GOT3 (cell line): Measurements from ENCODE around the gene ARL6IP1.

ENCODE experiments used
- DNase-seq: peaks from one replicate; lab custom pipeline; 2025; ENCODE audit warnings: mixed read lengths; lab: John Stamatoyannopoulos, UW

The ARL6IP1 gene

DNA sequence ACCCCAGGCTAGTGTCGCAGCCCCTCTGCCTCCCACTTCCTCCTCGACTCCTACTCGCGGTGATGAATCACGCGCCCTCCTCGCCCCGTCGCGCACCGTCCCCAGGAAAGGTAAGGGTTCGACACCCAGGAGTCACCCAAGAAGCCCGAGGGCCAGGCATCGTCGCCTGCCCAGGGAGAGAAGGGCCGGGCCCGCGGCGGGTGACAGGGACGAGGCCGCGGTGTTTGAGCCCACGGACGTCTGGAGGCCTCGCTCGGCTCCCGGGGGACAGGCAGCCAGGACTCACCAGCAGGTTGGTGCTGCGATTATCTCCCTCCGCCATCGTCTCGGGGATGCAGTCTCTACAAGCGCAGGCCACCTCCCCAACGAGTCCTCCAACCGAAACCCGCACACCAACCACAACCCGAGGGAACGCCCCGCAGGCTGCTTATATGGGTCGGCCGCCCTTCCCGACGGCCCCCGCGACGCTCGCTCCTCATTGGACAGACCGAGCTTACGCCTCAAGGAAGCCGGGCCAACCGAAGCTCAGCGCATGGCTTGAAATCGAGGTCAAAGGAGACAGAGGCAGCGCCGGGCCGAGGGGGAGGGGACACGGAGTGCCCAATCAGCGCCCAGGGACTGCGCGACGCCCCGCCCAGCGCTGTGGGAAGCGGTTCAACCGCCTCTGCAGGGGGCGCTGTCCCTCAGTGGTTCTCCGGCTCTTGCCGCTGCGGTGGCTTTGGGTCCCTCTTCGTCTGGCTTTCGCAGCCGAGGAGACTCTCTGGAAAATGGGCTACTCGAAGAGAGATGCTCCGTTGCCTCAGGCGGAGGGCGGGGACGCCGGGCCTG lies at the start of gene ARL6IP1:
TSS of gene ARL6IP1 (minus strand) at position 405 of the 828 bp plus-strand sequence. CDS start at position 322, 83 bp downstream.
- peak; percentile 94 for DNase-seq

DNA sequence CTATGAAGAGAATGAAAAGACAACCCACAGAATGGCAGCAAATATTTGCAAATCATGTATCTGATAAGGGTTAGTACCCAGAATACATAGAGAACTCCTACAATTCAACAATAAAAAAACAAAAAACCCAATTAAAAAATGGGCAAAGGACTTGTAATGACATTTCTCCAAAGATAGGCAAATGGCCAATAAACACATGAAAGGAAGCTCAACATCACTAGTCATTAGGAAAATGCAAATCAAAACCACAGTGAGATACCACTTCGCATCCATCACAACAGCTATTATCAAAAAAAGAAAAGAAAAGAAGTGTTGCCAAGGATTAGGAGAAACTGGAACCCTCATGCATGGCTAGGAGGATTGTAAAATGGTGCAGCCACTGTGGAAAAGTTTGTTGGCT lies 45.1 kb upstream of the ARL6IP1 start:
- no peak for DNase-seq

DNA sequence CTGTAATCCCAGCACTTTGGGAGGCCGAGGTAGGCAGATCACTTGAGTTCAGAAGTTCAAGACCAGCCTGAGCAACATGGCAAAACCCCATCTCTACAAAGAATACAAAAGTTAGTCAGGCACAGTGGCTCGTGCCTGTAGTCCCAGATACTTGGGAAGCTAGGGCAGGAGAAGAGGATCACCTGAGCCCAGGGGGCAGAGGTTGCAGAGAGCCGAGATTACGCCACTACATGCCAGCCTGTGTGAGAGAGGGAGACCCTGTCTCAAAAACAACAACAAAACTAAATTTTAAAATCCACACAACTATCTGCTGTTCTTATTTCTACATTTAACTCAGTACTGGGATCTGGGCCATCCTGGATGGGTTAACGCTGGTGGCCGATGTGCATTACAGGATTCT lies 41.2 kb upstream of the ARL6IP1 start:
- no peak for DNase-seq

DNA sequence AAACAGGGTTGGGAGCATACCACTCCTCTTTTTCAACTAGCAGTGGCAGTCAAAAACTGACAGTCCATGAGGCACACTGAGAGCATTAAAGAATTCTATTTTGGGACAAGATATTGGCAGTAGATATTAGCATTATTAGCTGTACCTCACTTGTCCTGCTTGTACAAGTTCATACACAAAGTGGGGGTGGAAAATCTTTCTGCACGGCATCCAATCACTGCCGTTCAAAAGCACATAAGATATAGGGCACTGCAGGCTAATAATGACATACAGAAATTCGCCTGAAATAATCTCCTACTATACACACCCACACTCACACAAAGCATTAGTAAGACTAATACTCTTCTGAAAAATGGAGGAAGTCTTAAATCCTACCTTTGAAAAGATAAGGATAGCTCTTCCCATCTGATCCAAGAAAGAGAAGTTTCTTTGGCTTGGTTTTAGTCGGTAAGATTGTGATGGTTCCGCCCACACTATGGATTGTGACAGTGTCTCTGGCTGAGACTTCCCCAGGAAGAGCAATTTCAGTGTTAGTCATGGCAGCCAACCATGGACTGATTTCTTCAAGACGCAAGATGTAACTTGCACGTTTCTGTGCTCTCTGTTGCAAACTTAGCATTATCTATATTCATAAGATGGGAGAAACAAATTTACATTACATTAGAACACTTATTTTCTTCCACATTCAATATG lies 40.6 kb upstream of the ARL6IP1 start:
- DNase-seq: no peak

- DNase-seq: no peak
Measured at GRCh38 chr16:18839555-18839954, 38.2 kb upstream of the ARL6IP1 start.

DNA sequence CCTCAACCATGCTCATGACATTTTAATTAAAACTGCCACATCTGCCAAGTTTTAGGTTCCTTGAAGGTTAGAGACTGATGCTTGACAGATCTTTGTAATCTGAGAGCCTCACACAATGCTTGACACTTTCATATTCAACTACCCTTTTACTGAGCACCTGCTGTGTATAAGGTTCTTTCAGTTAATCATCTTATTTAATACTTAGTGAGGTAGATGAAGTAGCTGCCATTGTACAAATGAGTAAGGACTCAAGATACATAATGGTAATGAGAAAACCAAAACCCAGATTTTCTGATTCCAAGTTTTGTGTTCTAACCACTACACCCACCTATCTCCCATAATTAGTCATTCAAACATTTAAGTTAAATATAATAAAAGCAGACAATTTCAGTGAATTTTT lies 35.4 kb upstream of the ARL6IP1 start:
- DNase-seq: no peak

DNA sequence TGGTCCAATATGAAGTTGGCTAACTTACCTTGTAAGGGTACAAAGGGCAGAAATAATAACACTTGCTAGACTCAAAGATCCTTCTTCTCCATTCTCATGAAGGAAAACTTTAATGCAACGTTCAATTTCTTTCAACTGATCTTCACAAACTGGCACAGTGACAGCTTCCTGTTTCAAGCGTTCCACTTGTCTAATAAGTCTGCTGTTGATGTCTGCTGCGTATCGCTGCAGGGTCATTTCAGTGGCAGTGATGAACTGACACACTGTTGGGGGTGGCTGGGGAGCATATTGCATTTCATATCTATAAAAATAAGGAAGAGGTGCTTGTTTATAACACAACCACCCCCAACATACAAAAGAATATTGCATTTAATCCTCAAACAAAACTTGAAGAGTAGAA lies 33.5 kb upstream of the ARL6IP1 start:
- no peak for DNase-seq

DNA sequence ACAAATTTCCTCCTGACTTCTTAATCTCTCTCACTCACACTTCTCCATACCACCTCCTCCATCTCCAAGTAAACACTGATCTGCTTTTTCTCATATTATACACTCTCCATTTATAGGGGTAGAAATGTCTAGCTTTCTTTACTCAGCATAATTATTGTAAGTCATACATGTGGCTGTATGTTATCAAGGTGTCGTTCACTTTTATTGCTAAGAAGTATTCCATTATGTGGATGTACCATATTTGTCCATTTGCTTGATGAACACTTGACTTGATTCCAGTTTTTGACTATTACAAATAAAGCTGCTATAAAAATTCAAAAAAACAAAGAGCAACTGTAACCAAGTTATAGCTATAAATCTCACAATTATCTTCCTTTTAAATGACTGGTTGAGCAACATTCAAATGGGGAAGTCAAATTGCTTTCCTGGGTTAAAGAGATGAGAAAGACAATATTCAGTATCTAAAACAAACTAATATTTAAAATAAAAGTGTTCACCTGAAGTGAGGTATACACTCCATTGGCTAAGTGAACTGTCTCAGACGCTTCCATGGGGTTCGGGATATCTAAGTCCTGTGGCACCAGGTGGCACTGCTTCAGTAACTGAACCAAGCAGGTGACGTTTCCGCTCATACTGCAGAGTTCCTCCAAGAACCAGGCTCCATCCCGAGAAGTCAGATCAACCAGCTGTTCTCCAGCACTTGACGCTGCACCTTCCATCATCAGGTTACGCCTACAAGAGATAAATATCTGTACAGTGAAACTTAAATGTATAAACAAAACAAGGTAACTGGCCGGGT lies 32.6 kb upstream of the ARL6IP1 start:
- no peak for DNase-seq

- DNase-seq: no peak
Measured at GRCh38 chr16:18832613-18833012, 31.3 kb upstream of the ARL6IP1 start.

DNA sequence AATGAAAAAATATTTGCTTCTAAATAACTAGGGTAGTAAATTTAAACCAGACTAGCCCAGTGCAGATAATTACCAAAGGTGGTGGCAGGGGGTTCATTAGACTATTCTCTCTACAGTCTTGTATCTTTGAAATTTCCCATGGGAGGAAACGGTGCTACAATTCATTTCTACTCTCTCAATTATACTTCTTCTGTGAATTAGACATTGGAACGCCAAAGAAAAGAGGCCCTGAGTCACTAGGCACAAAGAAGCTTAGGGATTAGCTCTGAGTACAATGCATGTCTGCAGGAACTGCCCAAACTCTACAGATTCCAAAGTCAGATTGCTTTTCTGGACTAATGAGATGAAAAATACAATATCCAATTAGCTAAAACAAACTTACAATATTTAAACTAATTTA lies 30.7 kb upstream of the ARL6IP1 start:
- no peak for DNase-seq

DNA sequence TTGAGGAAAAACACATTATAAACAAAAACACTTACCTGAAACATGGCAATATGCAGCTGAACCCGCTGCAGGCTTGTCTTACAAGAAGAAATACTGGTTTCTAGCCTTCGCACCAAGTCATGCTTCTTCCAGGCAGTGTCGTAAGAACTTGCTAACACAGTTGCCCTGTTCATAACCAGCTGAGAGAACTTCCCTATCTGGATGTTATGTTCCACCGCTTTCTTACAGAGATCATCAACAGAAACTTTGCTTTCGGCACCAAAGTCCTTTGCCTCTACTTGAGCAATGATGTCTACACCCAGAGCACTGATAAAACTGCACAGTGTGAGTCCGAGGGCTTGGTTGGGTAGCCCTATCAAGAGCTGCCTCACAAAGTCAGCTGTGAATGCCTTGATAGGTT lies 27.9 kb upstream of the ARL6IP1 start:
- no peak for DNase-seq

GRCh38 chr16:18827890-18828289 lies 26.5 kb upstream of the ARL6IP1 start:
- no peak for DNase-seq

- DNase-seq: no peak
Measured at GRCh38 chr16:18816286-18816685, 14.9 kb upstream of the ARL6IP1 start.

DNA sequence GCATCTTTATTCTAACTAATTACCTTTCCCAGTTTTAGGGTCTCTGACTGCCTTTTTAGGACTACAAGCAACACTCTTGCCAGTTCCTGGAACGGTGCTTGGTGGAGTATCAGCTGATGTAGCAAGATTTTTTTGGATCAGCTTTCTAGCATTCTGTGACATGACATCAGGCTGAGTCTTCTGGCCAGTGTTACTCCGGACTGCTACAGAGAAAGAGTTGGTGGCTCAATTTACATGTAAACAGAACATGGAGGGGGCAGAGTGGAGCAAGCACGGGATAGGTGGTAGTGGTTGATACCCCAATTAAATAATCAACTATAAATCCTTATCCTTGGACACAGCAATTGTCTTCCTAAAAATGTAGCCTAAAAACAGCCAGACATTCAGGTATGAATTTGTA lies 10.6 kb upstream of the ARL6IP1 start:
- DNase-seq: no peak

DNA sequence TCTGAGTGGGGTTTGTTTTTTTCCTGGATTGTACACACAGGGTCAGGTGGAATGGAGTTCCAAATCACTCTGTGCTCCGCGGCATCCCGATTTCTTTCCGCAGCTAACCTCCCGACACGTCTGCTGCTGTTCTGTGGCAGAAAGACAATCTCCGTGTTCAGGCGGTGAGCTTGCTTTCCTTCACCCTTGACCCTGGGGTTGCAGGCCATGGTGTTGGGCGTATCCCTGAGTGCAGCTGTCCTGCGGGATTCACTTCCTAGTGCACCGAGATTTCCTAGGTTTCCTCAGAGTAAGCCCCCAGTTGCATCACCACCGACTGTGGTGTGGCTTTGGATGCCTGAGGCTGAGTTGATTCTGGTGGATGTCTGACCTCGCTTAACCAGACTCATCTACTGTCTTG lies 7.8 kb upstream of the ARL6IP1 start:
- DNase-seq: no peak

DNA sequence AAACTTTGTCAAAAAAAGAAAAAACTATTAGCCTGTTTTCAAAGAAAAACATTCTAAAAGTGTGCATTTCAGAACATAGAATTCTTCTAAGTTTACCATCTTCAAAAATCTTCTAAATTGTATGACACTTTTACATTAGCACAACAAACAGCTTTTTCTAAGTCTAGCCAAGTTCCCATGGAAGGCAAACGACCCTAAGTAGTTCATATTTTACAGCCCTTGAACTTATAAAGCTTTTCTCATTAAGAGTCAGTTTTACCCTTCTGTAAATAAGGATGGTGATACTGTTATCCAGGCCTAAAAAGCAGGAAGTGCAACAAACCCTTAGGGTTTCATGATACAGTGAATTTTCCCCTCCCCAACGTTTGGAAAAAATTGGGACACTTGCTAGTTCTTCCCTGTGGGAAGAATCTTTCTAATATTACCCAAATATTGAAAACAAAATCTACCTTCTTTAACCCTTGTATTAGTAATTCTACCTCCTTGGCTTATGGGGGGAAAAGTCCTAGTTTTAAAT lies 4.0 kb upstream of the ARL6IP1 start:
- no peak for DNase-seq

GRCh38 chr16:18804540-18804939 lies 3.2 kb upstream of the ARL6IP1 start:
- DNase-seq: no peak

DNA sequence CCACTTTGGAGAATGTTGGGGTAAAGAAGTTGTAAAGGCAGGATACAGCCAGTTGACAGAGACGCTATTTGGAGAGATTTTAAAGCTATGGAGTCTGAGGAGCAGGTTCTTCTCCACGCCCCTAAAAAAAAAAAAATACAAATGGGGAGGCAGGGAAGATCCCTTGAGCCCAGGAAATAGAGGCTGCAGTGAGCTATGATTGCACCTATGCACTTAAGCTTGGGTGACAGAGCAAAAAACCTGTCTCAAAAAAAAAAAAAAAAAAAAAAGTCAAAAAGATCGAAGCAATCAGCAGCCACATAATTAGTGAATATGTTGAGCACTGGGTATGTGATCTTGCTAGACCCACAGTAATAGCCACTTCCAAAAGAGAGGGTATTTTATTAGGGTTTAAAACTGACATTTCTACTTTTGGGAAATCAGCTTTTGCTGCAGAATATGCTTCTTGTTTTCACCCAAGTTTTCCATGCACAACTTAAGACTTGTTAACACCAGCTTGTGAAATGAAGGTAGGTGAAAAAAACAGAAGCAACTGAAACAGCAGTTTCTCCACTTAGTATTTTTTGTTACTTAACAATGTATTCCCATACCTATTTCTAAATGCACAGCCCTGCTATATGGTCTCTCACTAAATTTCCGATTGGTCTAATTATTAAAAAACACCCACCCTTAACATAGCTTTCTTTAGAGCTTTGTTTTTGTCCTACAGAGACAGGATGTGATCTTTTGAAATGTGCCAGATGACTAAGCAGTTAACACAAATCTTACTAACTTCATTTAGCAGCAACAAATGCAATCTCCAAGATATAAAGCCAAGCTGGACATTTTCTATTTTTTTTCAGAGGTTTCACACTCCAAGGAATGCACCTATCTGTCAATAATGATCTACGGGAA lies 2.5 kb upstream of the ARL6IP1 start:
- DNase-seq: no peak

- DNase-seq: no peak
Measured at GRCh38 chr16:18802767-18803343, 1.5 kb upstream of the ARL6IP1 start.

GRCh38 chr16:18800775-18801144 lies 589 bp downstream of the ARL6IP1 start:
- DNase-seq: no peak

- DNase-seq: no peak
Measured at GRCh38 chr16:18800293-18800692, 1.1 kb downstream of the ARL6IP1 start.
